GM10266 (cell line): ENCODE measurements around the gene EPB41L5.

ENCODE experiments used
- DNase-seq: peaks from one replicate; pipeline ENCODE4 v3.0.0; 2012; ENCODE audit errors: extremely low spot score
- CTCF ChIP-seq: IDR thresholded peaks from 2 replicates; pipeline ENCODE4 v1.5.1; 2012; ENCODE audit warnings: mild to moderate bottlenecking, low read depth; ENCODE audit not compliant: control insufficient read depth, insufficient read depth; ENCODE audit errors: missing control alignments

Gene EPB41L5

GRCh38 chr2:120224256-120224655 lies 211.4 kb downstream of the EPB41L5 start:
- no peak for TF ChIP-seq CTCF

GRCh38 chr2:120224735-120225548 lies 212.1 kb downstream of the EPB41L5 start:
- no peak for DNase-seq
- TF ChIP-seq CTCF, result no peak

More at GRCh38 chr2:120224256-120224655, 211.4 kb downstream of the EPB41L5 start:
- DNase-seq, result no peak

GRCh38 chr2:120225549-120226065 lies 212.7 kb downstream of the EPB41L5 start:
- DNase-seq, result no peak
- no peak for TF ChIP-seq CTCF

- no peak for TF ChIP-seq CTCF
- DNase-seq, result no peak
Measured at GRCh38 chr2:120226316-120226715, 213.4 kb downstream of the EPB41L5 start.

GRCh38 chr2:120227111-120227991 lies 214.5 kb downstream of the EPB41L5 start:
- no peak for DNase-seq
- TF ChIP-seq CTCF, result no peak

- no peak for DNase-seq
Measured at GRCh38 chr2:120228503-120228902, 215.6 kb downstream of the EPB41L5 start.

More at GRCh38 chr2:120228503-120228902, 215.6 kb downstream of the EPB41L5 start:
- TF ChIP-seq CTCF, result peak; percentile 4
